PC-3 (cell line): ENCODE measurements around the gene SLC8A1. TPM values are rescaled to one million over a fixed set of nuclear protein-coding genes. Genes with fewer than 3 reads are reported as not detected.
"Not testable (repeated sequence)": the region's sequence is repeated elsewhere in the genome, so short reads cannot be mapped to it uniquely, and the experiment has no call there.

ENCODE experiments used
- ATAC-seq: fragments of 200-7000 bp; cut with Tn5 transposase; 2 replicates; pipeline ENCODE4 v1.9.1; 2020; ENCODE audit warnings: mild to moderate bottlenecking, moderate library complexity
- BruUV-seq: library from RNA; stranded (reverse); fragments of 400-500 nt; replicated peaks from 2 replicates; lab custom pipeline; 2021; lab: Mats Ljungman, UMichigan
- CTCF ChIA-PET: fragments of 300-600 bp; sonication (Branson Sonifier 250); formaldehyde crosslinking; loops from one replicate; lab custom pipeline; 2022; ENCODE audit warnings: antibody characterized with exemption; lab: Charles Lee
- POLR2A ChIA-PET: fragments of 300-600 bp; sonication (Branson Sonifier 250); formaldehyde crosslinking; loops from one replicate; lab custom pipeline; 2022; ENCODE audit warnings: antibody characterized with exemption; ENCODE audit not compliant: unreplicated experiment; lab: Charles Lee
- DNase-seq: peaks from one replicate; pipeline ENCODE4 v3.0.0-alpha.2; 2015
- H2AFZ ChIP-seq: fragments of 300-600 bp; sonication (generic); 2 replicates; pipeline ENCODE4 v1.6.0; 2016; ENCODE audit warnings: antibody characterized with exemption, low read length
- H3F3A ChIP-seq: fragments of 300-600 bp; sonication (generic); one replicate; pipeline ENCODE4 v1.6.0; 2017; ENCODE audit warnings: antibody characterized with exemption, low read length, control low read depth, mild to moderate bottlenecking; ENCODE audit not compliant: unreplicated experiment
- H3K27ac ChIP-seq: fragments of 300-600 bp; sonication (generic); 2 replicates; pipeline ENCODE4 v1.5.1; 2016; ENCODE audit warnings: mild to moderate bottlenecking, low read length
- H3K27me3 ChIP-seq: fragments of 300-600 bp; sonication (generic); 2 replicates; pipeline ENCODE4 v1.6.1; 2016; ENCODE audit warnings: low read length, mixed read lengths
- H3K36me3 ChIP-seq: fragments of 300-600 bp; sonication (generic); 2 replicates; pipeline ENCODE4 v1.6.1; 2016; ENCODE audit warnings: low read depth, mixed run types, low read length, mixed read lengths
- H3K4me1 ChIP-seq: fragments of 300-600 bp; sonication (generic); 2 replicates; pipeline ENCODE4 v1.5.1; 2016; ENCODE audit warnings: low read length; ENCODE audit not compliant: insufficient read depth
- H3K4me2 ChIP-seq: fragments of 300-600 bp; sonication (generic); 2 replicates; pipeline ENCODE4 v1.6.0; 2016; ENCODE audit warnings: low read length
- H3K4me3 ChIP-seq: fragments of 300-600 bp; sonication (generic); 2 replicates; pipeline ENCODE4 v1.5.1; 2016; ENCODE audit warnings: mild to moderate bottlenecking, low read length, mixed read lengths
- H3K79me2 ChIP-seq: fragments of 300-600 bp; sonication (generic); 2 replicates; pipeline ENCODE4 v1.6.1; 2017; ENCODE audit warnings: low read length, mixed read lengths
- H3K9ac ChIP-seq: fragments of 300-600 bp; sonication (generic); 2 replicates; pipeline ENCODE4 v1.6.0; 2016; ENCODE audit warnings: mild to moderate bottlenecking, low read length
- H3K9me2 ChIP-seq: fragments of 300-600 bp; sonication (generic); replicated peaks from 2 replicates; pipeline ENCODE4 v1.6.1; 2016; ENCODE audit warnings: mixed run types, low read length, mixed read lengths
- H3K9me3 ChIP-seq: fragments of 300-600 bp; sonication (generic); 2 replicates; pipeline ENCODE4 v1.6.1; 2016; ENCODE audit warnings: low read length, mixed read lengths
- H4K20me1 ChIP-seq: fragments of 300-600 bp; sonication (generic); 2 replicates; pipeline ENCODE4 v1.6.1; 2016; ENCODE audit warnings: low read length, mixed read lengths
- CTCF ChIP-seq: fragments of 300-600 bp; sonication (generic); conservative IDR thresholded peaks from 2 replicates; pipeline ENCODE4 v1.5.1; 2017; ENCODE audit warnings: antibody characterized with exemption, low read depth, mild to moderate bottlenecking, low read length
- EZH2 ChIP-seq: fragments of 300-600 bp; sonication (generic); IDR thresholded peaks from one replicate; pipeline ENCODE4 v1.6.1; 2017; ENCODE audit warnings: antibody characterized with exemption, mild to moderate bottlenecking, low read length; ENCODE audit not compliant: unreplicated experiment
- EZH2phosphoT487 ChIP-seq: fragments of 300-600 bp; sonication (generic); IDR thresholded peaks from 2 replicates; pipeline ENCODE4 v1.6.1; 2018; ENCODE audit warnings: mild to moderate bottlenecking, antibody characterized with exemption, low read length, borderline replicate concordance
- intact Hi-C: fragments of 100-400 bp; cut with micrococcal nuclease; formaldehyde crosslinking; loops from 2 replicates; pipeline ENCODE4 v1.9.0; 2023
- total RNA-seq: library from RNA; depleted of rRNA; stranded (reverse); fragments of >200 nt; gene quantifications from 2 replicates; pipeline ENCODE4 v1.2.3, GENCODE V29; 2014

Gene SLC8A1
- total RNA-seq, 1 experiment from 2014 or later: 1.3 TPM

GRCh38 chr2:40087927-40088326 lies 364.0 kb downstream of the SLC8A1 start:
- no peak overlapping the region for H3K27ac ChIP-seq
- H3K36me3 ChIP-seq: no peaks in the 10 kb centered on the region
- no TSS peak for BruUV-seq
- H3K79me2 ChIP-seq: no peaks in the 10 kb centered on the region
- H3K27me3 ChIP-seq: no peaks in the 10 kb centered on the region
- CTCF ChIA-PET: no interaction called here
- DNase-seq (no peak), ATAC-seq (no peak)
- H3K9ac ChIP-seq: no peak overlapping the region
- no peaks in the 10 kb centered on the region for H3K9me3 ChIP-seq
- intact Hi-C loops: no loop called here
- H3K4me3 ChIP-seq: no peak overlapping the region
- H3K4me1 ChIP-seq: no peaks in the 10 kb centered on the region
- no peaks in the 10 kb centered on the region for H3K9me2 ChIP-seq
- H4K20me1 ChIP-seq: no peaks in the 10 kb centered on the region
- H3F3A ChIP-seq: no peaks in the 10 kb centered on the region
- no peak for TF ChIP-seq EZH2phosphoT487
- no peak for TF ChIP-seq EZH2
- no peak for TF ChIP-seq CTCF
- POLR2A ChIA-PET: no interaction called here
- no peak overlapping the region for H2AFZ ChIP-seq
- H3K4me2 ChIP-seq: no peak overlapping the region

- Histone ChIP-seq H3K4me2 (no peak overlapping the region), H3K9ac (no peak overlapping the region), H2AFZ (no peak overlapping the region), H3K4me3 (no peak overlapping the region), H3K79me2 (no peaks in the 10 kb centered on the region), H3K27ac (no peak overlapping the region), H3K36me3 (no peaks in the 10 kb centered on the region), H3K9me3 (no peaks in the 10 kb centered on the region), H3K27me3 (no peaks in the 10 kb centered on the region), H3F3A (no peaks in the 10 kb centered on the region), H4K20me1 (no peaks in the 10 kb centered on the region), H3K4me1 (no peaks in the 10 kb centered on the region), H3K9me2 (no peaks in the 10 kb centered on the region)
- ATAC-seq: no peak
- ChIA-PET POLR2A (no interaction called here), CTCF (no interaction called here)
- TF ChIP-seq EZH2phosphoT487 (no peak), CTCF (no peak), EZH2 (no peak)
- intact Hi-C loops: no loop called here
- peak; percentile 33 for DNase-seq
- no TSS peak for BruUV-seq
Observed at GRCh38 chr2:40087434-40087833, 364.5 kb downstream of the SLC8A1 start.

- Histone ChIP-seq H3K9me3 (0 out of 2 replicates have a peak, but pooled peaks cover 5% of the 10 kb centered on the region), H3K4me3 (no peak overlapping the region), H3K9me2 (no peaks in the 10 kb centered on the region), H3K4me1 (no peaks in the 10 kb centered on the region), H2AFZ (no peak overlapping the region), H3K27ac (no peak overlapping the region), H3K4me2 (no peak overlapping the region), H3K36me3 (no peaks in the 10 kb centered on the region), H3K9ac (no peak overlapping the region), H4K20me1 (no peaks in the 10 kb centered on the region), H3K79me2 (no peaks in the 10 kb centered on the region), H3F3A (no peaks in the 10 kb centered on the region), H3K27me3 (no peaks in the 10 kb centered on the region)
- ChIA-PET POLR2A (no interaction called here), CTCF (no interaction called here)
- intact Hi-C loops: no loop called here
- ATAC-seq (no peak), DNase-seq (no peak)
- TF ChIP-seq EZH2 (no peak), EZH2phosphoT487 (no peak), CTCF (no peak)
- no TSS peak for BruUV-seq
Observed at GRCh38 chr2:40085786-40086185, 366.1 kb downstream of the SLC8A1 start.

- BruUV-seq, H2AFZ ChIP-seq, H3K9ac ChIP-seq, H3K79me2 ChIP-seq, POLR2A ChIA-PET, ATAC-seq, H3K4me3 ChIP-seq, DNase-seq, H3F3A ChIP-seq, H3K27me3 ChIP-seq, H3K9me3 ChIP-seq, H3K9me2 ChIP-seq, H4K20me1 ChIP-seq, H3K36me3 ChIP-seq, intact Hi-C loops, H3K4me2 ChIP-seq, H3K27ac ChIP-seq, H3K4me1 ChIP-seq, CTCF ChIA-PET: not testable (repeated sequence)
Observed at GRCh38 chr2:40073336-40073735, 378.6 kb downstream of the SLC8A1 start.
